H1 (cell line): ENCODE data around the gene RIN3. TPM values are rescaled to one million over a fixed set of nuclear protein-coding genes. Genes with fewer than 3 reads are reported as not detected.

Experiments
- EP300 ChIP-seq, 2 experiments: IDR thresholded peaks; 1 replicate in 1 of 2; 2 replicates in 1 of 2; pipeline ENCODE4 v1.6.1; 2011 to 2012; ENCODE audit warnings: low read depth in 2 of 2, low read length in 2 of 2, mild to moderate bottlenecking in 2 of 2, borderline replicate concordance in 1 of 2, inconsistent platforms in 1 of 2, moderate library complexity in 1 of 2
- JUND ChIP-seq: IDR thresholded peaks from 2 replicates; pipeline ENCODE4 v1.6.1; 2011; ENCODE audit warnings: mild to moderate bottlenecking, improper control_type of control experiment, low read length
- PHF8 ChIP-seq: fragments of 200-600 bp; sonication (generic); conservative IDR thresholded peaks from 2 replicates; pipeline ENCODE4 v1.7.1; 2012; ENCODE audit warnings: low read depth, mild to moderate bottlenecking, inconsistent platforms, low read length, moderate library complexity
- POLR2A ChIP-seq, 2 experiments: IDR thresholded peaks; 1 replicate in 1 of 2; 2 replicates in 1 of 2; pipeline ENCODE4 v1.6.1; 2011; ENCODE audit warnings: low read depth in 2 of 2, low read length in 2 of 2, mild to moderate bottlenecking in 2 of 2; ENCODE audit errors: control extremely low read depth in 1 of 2
- RXRA ChIP-seq: IDR thresholded peaks from 2 replicates; pipeline ENCODE4 v1.6.1; 2011; ENCODE audit warnings: low read depth, mild to moderate bottlenecking, low read length, moderate library complexity; ENCODE audit not compliant: insufficient read depth
- SIX5 ChIP-seq: IDR thresholded peaks from 2 replicates; pipeline ENCODE4 v1.6.1; 2011; ENCODE audit warnings: mild to moderate bottlenecking, low read depth, low read length
- TBP ChIP-seq: IDR thresholded peaks from 2 replicates; pipeline ENCODE4 v1.6.1; 2011; ENCODE audit warnings: low read depth, low read length, improper control_type of control experiment
- polyA plus RNA-seq, 7 experiments: library from polyadenylated mRNA; depleted of rRNA in 3 of 7; stranded (reverse) in 5 of 7; unstranded in 2 of 7; fragments of >200 nt in 5 of 7; fragments of 200-250 nt in 2 of 7; gene quantifications; 1 replicate in 5 of 7; 2 replicates in 1 of 7; 4 replicates in 1 of 7; pipeline versions ENCODE4 v1.2.1 to v1.2.3, GENCODE V29; 2011 to 2013; ENCODE audit warnings: missing spikeins in 2 of 7, mixed read lengths in 2 of 7
- total RNA-seq: library from RNA; stranded (reverse); fragmentation: NEBNext Ultra II Directional; extraction: Animal tissue kit (Norgen Biotek cat#: 25700); gene quantifications from 2 replicates; pipeline ENCODE4 v1.2.1, GENCODE V29; 2021

Gene RIN3
- total and polyA plus RNA-seq, 2 of the 8 experiments (the other 6 are each of a cell fraction or from before 2014, with no cell fraction given) = 0.59 to 1.5 TPM

GRCh38 chr14:92706386-92706785, 192.8 kb downstream of the RIN3 start (continued):
- TF ChIP-seq RXRA (no peak), PHF8 (no peak), SIX5 (no peak), POLR2A (IDR thresholded peaks at IDR 0.05; ENCODE audit: control extremely low read depth in 1 of 2, low read depth in 2 of 2, low read length in 2 of 2) (no peak), JUND (no peak), TBP (no peak), EP300 (IDR thresholded peaks at IDR 0.05; ENCODE audit: borderline replicate concordance in 1 of 2, low read depth in 2 of 2, low read length in 2 of 2) (no peak)
